ENCODE results near the gene PACS1. TPM values are rescaled to one million over a fixed set of nuclear protein-coding genes. Genes with fewer than 3 reads are reported as not detected.

Gene PACS1
- total RNA-seq, 2 experiments from 2014 or later, result 77.8 to 80.7 TPM

- intact Hi-C loops (cut with micrococcal nuclease), result no loop called here
- Mint-ChIP-seq H3K4me1 (ENCODE audit: low read depth) (peaks cover 23% of the 10 kb centered on the region), H3K27ac (no peak overlapping the region), H3K4me3 (no peak overlapping the region), H3K36me3 (ENCODE audit: low read depth) (peaks cover 8% of the 10 kb centered on the region), H3K9me3 (no peaks in the 10 kb centered on the region), H3K27me3 (ENCODE audit: low read depth) (no peaks in the 10 kb centered on the region)
- DNase-seq, result no peak
- CTCF ChIA-PET, result interaction anchor here (1.0 to 2.3 kb wide), 4 partner anchors 58 to 98 kb away, joined by 3 to 10 read pairs (median 4); no protein-coding TSS in a partner anchor
These were observed 154.3 kb downstream of the PACS1 start for GRCh38 chr11:66224226-66224855.

GRCh38 chr11:66225066-66225465, 155.0 kb downstream of the PACS1 start:
- H3K27me3 Mint-ChIP-seq (ENCODE audit: low read depth), result no peaks in the 10 kb centered on the region
- no peak for DNase-seq
- peaks cover 8% of the 10 kb centered on the region for H3K36me3 Mint-ChIP-seq (ENCODE audit: low read depth)
- H3K4me3 Mint-ChIP-seq, result no peak overlapping the region
- peaks cover 23% of the 10 kb centered on the region for H3K4me1 Mint-ChIP-seq (ENCODE audit: low read depth)
- CTCF ChIA-PET, result interaction anchor here (1.0 to 1.5 kb wide), 5 partner anchors 33 to 157 kb away, joined by 3 to 4 read pairs (median 3); no protein-coding TSS in a partner anchor
- no peaks in the 10 kb centered on the region for H3K9me3 Mint-ChIP-seq
- no peak overlapping the region for H3K27ac Mint-ChIP-seq
- intact Hi-C loops (cut with micrococcal nuclease), result no loop called here

GRCh38 chr11:66226101-66226500, 156.0 kb downstream of the PACS1 start:
- CTCF ChIA-PET, result interaction anchor here (1.1 to 1.3 kb wide), 3 partner anchors 32 to 158 kb away, joined by 3 to 4 read pairs (median 3); no protein-coding TSS in a partner anchor
- Mint-ChIP-seq H3K9me3 (no peaks in the 10 kb centered on the region), H3K27me3 (ENCODE audit: low read depth) (no peaks in the 10 kb centered on the region), H3K36me3 (ENCODE audit: low read depth) (peaks cover 8% of the 10 kb centered on the region), H3K4me1 (ENCODE audit: low read depth) (peaks cover 21% of the 10 kb centered on the region), H3K27ac (no peak overlapping the region), H3K4me3 (no peak overlapping the region)
- intact Hi-C loops (cut with micrococcal nuclease), result no loop called here
- no peak for DNase-seq

GRCh38 chr11:66227700-66228099, 157.6 kb downstream of the PACS1 start:
- H3K27ac Mint-ChIP-seq, result no peak overlapping the region
- CTCF ChIA-PET, result interaction anchor here (0.9 kb wide), 1 partner anchor 14 kb away, joined by 3 read pairs; no protein-coding TSS in a partner anchor
- H3K36me3 Mint-ChIP-seq (ENCODE audit: low read depth), result peaks cover 12% of the 10 kb centered on the region
- DNase-seq, result no peak
- H3K4me1 Mint-ChIP-seq (ENCODE audit: low read depth), result peaks cover 7% of the 10 kb centered on the region
- intact Hi-C loops (cut with micrococcal nuclease), result no loop called here
- no peaks in the 10 kb centered on the region for H3K27me3 Mint-ChIP-seq (ENCODE audit: low read depth)
- H3K4me3 Mint-ChIP-seq, result no peak overlapping the region
- H3K9me3 Mint-ChIP-seq, result no peaks in the 10 kb centered on the region

GRCh38 chr11:66228521-66228920, 158.4 kb downstream of the PACS1 start:
- peaks cover 12% of the 10 kb centered on the region for H3K36me3 Mint-ChIP-seq (ENCODE audit: low read depth)
- CTCF ChIA-PET, result no interaction called here
- peaks cover 5% of the 10 kb centered on the region for H3K4me1 Mint-ChIP-seq (ENCODE audit: low read depth)
- no peak overlapping the region for H3K4me3 Mint-ChIP-seq
- no peak overlapping the region for H3K27ac Mint-ChIP-seq
- no peak for DNase-seq
- intact Hi-C loops (cut with micrococcal nuclease), result no loop called here
- H3K9me3 Mint-ChIP-seq, result no peaks in the 10 kb centered on the region
- H3K27me3 Mint-ChIP-seq (ENCODE audit: low read depth), result no peaks in the 10 kb centered on the region

GRCh38 chr11:66230156-66230555, 160.1 kb downstream of the PACS1 start:
- CTCF ChIA-PET, result no interaction called here
- no peak overlapping the region for H3K4me3 Mint-ChIP-seq
- H3K27ac Mint-ChIP-seq, result no peak overlapping the region
- no peaks in the 10 kb centered on the region for H3K9me3 Mint-ChIP-seq
- H3K36me3 Mint-ChIP-seq (ENCODE audit: low read depth), result peaks cover 19% of the 10 kb centered on the region
- H3K27me3 Mint-ChIP-seq (ENCODE audit: low read depth), result no peaks in the 10 kb centered on the region
- H3K4me1 Mint-ChIP-seq (ENCODE audit: low read depth), result peaks cover 5% of the 10 kb centered on the region
- intact Hi-C loops (cut with micrococcal nuclease), result no loop called here
- DNase-seq, result no peak

GRCh38 chr11:66230978-66231377, 160.9 kb downstream of the PACS1 start:
- peaks cover 26% of the 10 kb centered on the region for H3K36me3 Mint-ChIP-seq (ENCODE audit: low read depth)
- CTCF ChIA-PET, result no interaction called here
- peaks cover 5% of the 10 kb centered on the region for H3K4me1 Mint-ChIP-seq (ENCODE audit: low read depth)
- H3K9me3 Mint-ChIP-seq, result no peaks in the 10 kb centered on the region
- DNase-seq, result no peak
- H3K4me3 Mint-ChIP-seq, result no peak overlapping the region
- H3K27me3 Mint-ChIP-seq (ENCODE audit: low read depth), result no peaks in the 10 kb centered on the region
- intact Hi-C loops (cut with micrococcal nuclease), result no loop called here
- peak overlapping the region; percentile 37 for H3K27ac Mint-ChIP-seq

GRCh38 chr11:66231561-66231960, 161.5 kb downstream of the PACS1 start:
- DNase-seq, result no peak
- H3K9me3 Mint-ChIP-seq, result no peaks in the 10 kb centered on the region
- peaks cover under 1% of the 10 kb centered on the region for H3K4me1 Mint-ChIP-seq (ENCODE audit: low read depth)
- CTCF ChIA-PET, result no interaction called here
- intact Hi-C loops (cut with micrococcal nuclease), result no loop called here
- H3K36me3 Mint-ChIP-seq (ENCODE audit: low read depth), result peaks cover 26% of the 10 kb centered on the region
- no peak overlapping the region for H3K4me3 Mint-ChIP-seq
- H3K27ac Mint-ChIP-seq, result no peak overlapping the region
- H3K27me3 Mint-ChIP-seq (ENCODE audit: low read depth), result no peaks in the 10 kb centered on the region

- peaks cover 26% of the 10 kb centered on the region for H3K36me3 Mint-ChIP-seq (ENCODE audit: low read depth)
- H3K4me1 Mint-ChIP-seq (ENCODE audit: low read depth), result no peaks in the 10 kb centered on the region
- intact Hi-C loops (cut with micrococcal nuclease), result no loop called here
- CTCF ChIA-PET, result no interaction called here
- no peak overlapping the region for H3K4me3 Mint-ChIP-seq
- H3K27ac Mint-ChIP-seq, result no peak overlapping the region
- H3K9me3 Mint-ChIP-seq, result no peaks in the 10 kb centered on the region
- H3K27me3 Mint-ChIP-seq (ENCODE audit: low read depth), result no peaks in the 10 kb centered on the region
- no peak for DNase-seq
These were observed 162.7 kb downstream of the PACS1 start for GRCh38 chr11:66232769-66233168.

GRCh38 chr11:66233301-66233700, 163.2 kb downstream of the PACS1 start:
- Mint-ChIP-seq H3K36me3 (ENCODE audit: low read depth) (peaks cover 27% of the 10 kb centered on the region), H3K4me1 (ENCODE audit: low read depth) (no peaks in the 10 kb centered on the region), H3K4me3 (no peak overlapping the region), H3K9me3 (no peaks in the 10 kb centered on the region), H3K27me3 (ENCODE audit: low read depth) (no peaks in the 10 kb centered on the region), H3K27ac (no peak overlapping the region)
- CTCF ChIA-PET, result no interaction called here
- DNase-seq, result no peak
- intact Hi-C loops (cut with micrococcal nuclease), result no loop called here

GRCh38 chr11:66235141-66235540, 165.1 kb downstream of the PACS1 start:
- CTCF ChIA-PET, result no interaction called here
- no peaks in the 10 kb centered on the region for H3K27me3 Mint-ChIP-seq (ENCODE audit: low read depth)
- no peak overlapping the region for H3K4me3 Mint-ChIP-seq
- DNase-seq, result no peak
- intact Hi-C loops (cut with micrococcal nuclease), result no loop called here
- H3K4me1 Mint-ChIP-seq (ENCODE audit: low read depth), result no peaks in the 10 kb centered on the region
- H3K27ac Mint-ChIP-seq, result peak overlapping the region; percentile 22
- H3K9me3 Mint-ChIP-seq, result no peaks in the 10 kb centered on the region
- peaks cover 24% of the 10 kb centered on the region for H3K36me3 Mint-ChIP-seq (ENCODE audit: low read depth)

GRCh38 chr11:66237867-66238266, 167.8 kb downstream of the PACS1 start:
- intact Hi-C loops (cut with micrococcal nuclease), result no loop called here
- H3K4me1 Mint-ChIP-seq (ENCODE audit: low read depth), result no peaks in the 10 kb centered on the region
- DNase-seq, result no peak
- no peaks in the 10 kb centered on the region for H3K9me3 Mint-ChIP-seq
- H3K36me3 Mint-ChIP-seq (ENCODE audit: low read depth), result peaks cover 20% of the 10 kb centered on the region
- CTCF ChIA-PET, result no interaction called here
- no peaks in the 10 kb centered on the region for H3K27me3 Mint-ChIP-seq (ENCODE audit: low read depth)
- no peak overlapping the region for H3K27ac Mint-ChIP-seq
- H3K4me3 Mint-ChIP-seq, result no peak overlapping the region

GRCh38 chr11:66238786-66239413, 168.8 kb downstream of the PACS1 start:
- intact Hi-C loops (cut with micrococcal nuclease), result no loop called here
- no peak for DNase-seq
- Mint-ChIP-seq H3K27ac (no peak overlapping the region), H3K4me3 (no peak overlapping the region), H3K9me3 (no peaks in the 10 kb centered on the region), H3K4me1 (ENCODE audit: low read depth) (no peaks in the 10 kb centered on the region), H3K27me3 (ENCODE audit: low read depth) (no peaks in the 10 kb centered on the region), H3K36me3 (ENCODE audit: low read depth) (peaks cover 18% of the 10 kb centered on the region)
- CTCF ChIA-PET, result interaction anchor here (1.3 kb wide), 1 partner anchor 16 kb away, joined by 4 read pairs; no protein-coding TSS in a partner anchor

All from activated naive CD4-positive, alpha-beta T cell treated with anti-CD3 and anti-CD28 coated beads for 36 hours (primary cell).